Measurements from ENCODE around the gene SZT2. TPM values are rescaled to one million over a fixed set of nuclear protein-coding genes. Genes with fewer than 3 reads are reported as not detected.

The SZT2 gene
- total RNA-seq, 3 donors from 2014 or later (not counting 1 experiment from before 2014, with no cell fraction given) = 103 to 128 (median 123) TPM

DNA sequence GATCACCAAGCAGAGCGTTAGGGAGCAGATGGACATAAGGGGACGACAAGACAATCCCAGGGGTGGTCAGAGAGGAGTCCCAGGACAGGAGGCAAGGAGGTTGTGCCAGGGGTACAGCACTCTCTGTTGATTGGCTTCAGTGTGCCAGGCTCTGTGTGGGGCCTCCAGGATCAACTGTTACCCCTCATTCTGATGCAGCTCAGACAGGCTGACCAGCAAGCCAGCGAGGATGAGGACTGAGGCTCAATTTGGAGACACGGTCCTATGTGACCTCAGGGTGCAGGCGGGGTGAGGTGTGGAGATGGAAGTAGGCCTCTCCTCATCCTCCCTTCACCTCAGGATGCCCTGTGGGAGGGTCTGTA is 60.0 kb downstream of the SZT2 start:
- Histone ChIP-seq H3K27me3 (ENCODE audit: control insufficient read depth, insufficient read depth, low read length) (no peaks in the 10 kb centered on the region), H3K4me3 (ENCODE audit: low read length) (no peak overlapping the region), H3K4me1 (ENCODE audit: control insufficient read depth, insufficient read depth, low read length) (peaks cover 11% of the 10 kb centered on the region), H3K36me3 (ENCODE audit: control insufficient read depth, insufficient read depth, low read length) (peaks cover 54% of the 10 kb centered on the region), H3K9me3 (ENCODE audit: control insufficient read depth, insufficient read depth, low read length) (no peaks in the 10 kb centered on the region), H3K27ac (ENCODE audit: low read length) (no peak overlapping the region)
- 89% methylated on average over 2 of the region's 5 CpGs for WGBS (ENCODE audit: insufficient coverage)
- Mint-ChIP-seq H3K27me3 (ENCODE audit: low read depth in 2 of 2) (no peaks in the 10 kb centered on the region), H3K36me3 (peaks cover 8% of the 10 kb centered on the region), H3K4me1 (peaks cover 19 to 22% of the 10 kb centered on the region in 2 donors), H3K27ac (peak overlapping the region in 1 of 2 donors; percentile 63), H3K4me3 (no peak overlapping the region), H3K9me3 (no peaks in the 10 kb centered on the region)
- no peak for ATAC-seq
- no peak for DNase-seq
- TF ChIP-seq, protein P1, sequence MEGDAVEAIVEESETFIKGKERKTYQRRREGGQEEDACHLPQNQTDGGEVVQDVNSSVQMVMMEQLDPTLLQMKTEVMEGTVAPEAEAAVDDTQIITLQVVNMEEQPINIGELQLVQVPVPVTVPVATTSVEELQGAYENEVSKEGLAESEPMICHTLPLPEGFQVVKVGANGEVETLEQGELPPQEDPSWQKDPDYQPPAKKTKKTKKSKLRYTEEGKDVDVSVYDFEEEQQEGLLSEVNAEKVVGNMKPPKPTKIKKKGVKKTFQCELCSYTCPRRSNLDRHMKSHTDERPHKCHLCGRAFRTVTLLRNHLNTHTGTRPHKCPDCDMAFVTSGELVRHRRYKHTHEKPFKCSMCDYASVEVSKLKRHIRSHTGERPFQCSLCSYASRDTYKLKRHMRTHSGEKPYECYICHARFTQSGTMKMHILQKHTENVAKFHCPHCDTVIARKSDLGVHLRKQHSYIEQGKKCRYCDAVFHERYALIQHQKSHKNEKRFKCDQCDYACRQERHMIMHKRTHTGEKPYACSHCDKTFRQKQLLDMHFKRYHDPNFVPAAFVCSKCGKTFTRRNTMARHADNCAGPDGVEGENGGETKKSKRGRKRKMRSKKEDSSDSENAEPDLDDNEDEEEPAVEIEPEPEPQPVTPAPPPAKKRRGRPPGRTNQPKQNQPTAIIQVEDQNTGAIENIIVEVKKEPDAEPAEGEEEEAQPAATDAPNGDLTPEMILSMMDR (IDR thresholded peaks at IDR 0.05) = no peak
- intact Hi-C loops (cut with micrococcal nuclease) = no loop called here

GRCh38 chr1:43450251-43450941 is 60.7 kb downstream of the SZT2 start:
- H3K9me3 ChIP-seq (ENCODE audit: control insufficient read depth, insufficient read depth, low read length) = no peaks in the 10 kb centered on the region
- ATAC-seq (no peak), DNase-seq (no peak)
- peak overlapping the region in 1 of 2 donors; percentile 63 for H3K27ac Mint-ChIP-seq
- TF ChIP-seq, protein P1 (IDR thresholded peaks at IDR 0.05) = no peak
- H3K4me1 Mint-ChIP-seq = peaks cover 20 to 21% of the 10 kb centered on the region in 2 donors
- peaks cover 13% of the 10 kb centered on the region for H3K4me1 ChIP-seq (ENCODE audit: control insufficient read depth, insufficient read depth, low read length)
- H3K27me3 Mint-ChIP-seq (ENCODE audit: low read depth in 2 of 2) = peaks cover 0 to 2% of the 10 kb centered on the region in 2 donors
- peaks cover 8% of the 10 kb centered on the region for H3K36me3 Mint-ChIP-seq
- H3K27me3 ChIP-seq (ENCODE audit: control insufficient read depth, insufficient read depth, low read length) = no peaks in the 10 kb centered on the region
- H3K36me3 ChIP-seq (ENCODE audit: control insufficient read depth, insufficient read depth, low read length) = peaks cover 47% of the 10 kb centered on the region
- H3K4me3 ChIP-seq (ENCODE audit: low read length) = no peak overlapping the region
- no peak overlapping the region for H3K27ac ChIP-seq (ENCODE audit: low read length)
- no peak overlapping the region for H3K4me3 Mint-ChIP-seq
- WGBS (ENCODE audit: insufficient coverage) = 96% methylated on average over 10 of the region's 10 CpGs
- intact Hi-C loops (cut with micrococcal nuclease) = no loop called here
- H3K9me3 Mint-ChIP-seq = no peaks in the 10 kb centered on the region

DNA sequence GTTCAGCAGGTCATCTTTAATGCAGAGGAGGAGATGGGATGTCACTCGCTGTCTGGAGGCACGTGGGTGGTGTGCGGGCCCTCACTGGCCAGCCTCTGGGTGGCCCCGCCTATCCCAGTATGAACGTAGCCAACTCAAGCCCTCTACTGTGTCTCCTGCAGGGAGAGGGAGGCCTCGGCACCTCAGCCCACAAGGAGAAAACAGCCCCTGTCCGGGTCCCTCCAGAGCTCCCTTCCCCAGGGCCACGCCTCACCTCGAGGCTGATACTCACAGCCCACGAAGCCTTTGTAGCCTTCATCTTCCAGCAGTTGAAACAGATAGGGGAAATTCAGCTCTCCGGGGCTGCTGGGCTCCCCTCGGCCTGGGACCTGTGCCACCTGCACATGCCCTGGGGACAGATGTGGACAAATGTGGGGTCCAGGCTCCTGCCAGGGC is 61.5 kb downstream of the SZT2 start:
- no peak overlapping the region for H3K27ac ChIP-seq (ENCODE audit: low read length)
- H3K27me3 ChIP-seq (ENCODE audit: control insufficient read depth, insufficient read depth, low read length) = no peaks in the 10 kb centered on the region
- WGBS (ENCODE audit: insufficient coverage) = 85% methylated on average over 12 of the region's 12 CpGs
- H3K4me1 Mint-ChIP-seq = peaks cover 20 to 21% of the 10 kb centered on the region in 2 donors
- no peak overlapping the region for H3K4me3 ChIP-seq (ENCODE audit: low read length)
- ATAC-seq (no peak), DNase-seq (no peak)
- H3K36me3 Mint-ChIP-seq = peaks cover 8% of the 10 kb centered on the region
- no peak overlapping the region for H3K4me3 Mint-ChIP-seq
- no peaks in the 10 kb centered on the region for H3K9me3 Mint-ChIP-seq
- H3K27me3 Mint-ChIP-seq (ENCODE audit: low read depth in 2 of 2) = peaks cover 5 to 10% of the 10 kb centered on the region in 2 donors
- H3K4me1 ChIP-seq (ENCODE audit: control insufficient read depth, insufficient read depth, low read length) = peaks cover 13% of the 10 kb centered on the region
- H3K9me3 ChIP-seq (ENCODE audit: control insufficient read depth, insufficient read depth, low read length) = no peaks in the 10 kb centered on the region
- TF ChIP-seq, protein P1 (IDR thresholded peaks at IDR 0.05) = no peak
- intact Hi-C loops (cut with micrococcal nuclease) = no loop called here
- H3K36me3 ChIP-seq (ENCODE audit: control insufficient read depth, insufficient read depth, low read length) = peaks cover 40% of the 10 kb centered on the region
- H3K27ac Mint-ChIP-seq = peak overlapping the region in 1 of 2 donors; percentile 63
